Spleen (tissue), 11 donors: ENCODE measurements around the gene ASZ1. TPM values are rescaled to one million over a fixed set of nuclear protein-coding genes. Genes with fewer than 3 reads are reported as not detected.

Experiments used
- DNase-seq: peaks from one replicate; pipeline ENCODE4 v3.0.0-alpha.2; 2020
- H3K27ac ChIP-seq, 8 donors: fragments of 200-600 bp; sonication (generic) in 7 of 8; 1 replicate in 4 of 8; 2 replicates in 4 of 8; pipeline versions ENCODE4 v1.5.0 to v1.8.0; 2016 to 2021; ENCODE audit warnings: inconsistent platforms in 4 of 8, mild to moderate bottlenecking in 4 of 8, moderate library complexity in 1 of 8
- H3K27me3 ChIP-seq, 7 donors: fragments of 200-600 bp; sonication (generic) in 6 of 7; replicated peaks in 1 of 7; 1 replicate in 4 of 7; 2 replicates in 3 of 7; pipeline versions ENCODE4 v1.5.0 to v1.8.0; 2016 to 2021; ENCODE audit warnings: inconsistent platforms in 3 of 7, mild to moderate bottlenecking in 1 of 7
- H3K36me3 ChIP-seq, 6 donors: fragments of 200-600 bp; sonication (generic) in 5 of 6; 1 replicate in 4 of 6; 2 replicates in 2 of 6; pipeline versions ENCODE4 v1.5.0 to v1.8.0; 2016 to 2021; ENCODE audit warnings: inconsistent platforms in 2 of 6
- H3K4me1 ChIP-seq, 6 donors: fragments of 200-600 bp; sonication (generic) in 5 of 6; 1 replicate in 3 of 6; 2 replicates in 3 of 6; pipeline versions ENCODE4 v1.5.0 to v1.8.0; 2016 to 2021; ENCODE audit warnings: inconsistent platforms in 3 of 6
- H3K4me3 ChIP-seq, 8 donors: fragments of 200-600 bp; sonication (generic) in 7 of 8; 1 replicate in 4 of 8; 2 replicates in 4 of 8; pipeline versions ENCODE4 v1.5.0 to v1.8.0; 2016 to 2021; ENCODE audit warnings: inconsistent platforms in 4 of 8, mild to moderate bottlenecking in 4 of 8, moderate library complexity in 2 of 8
- H3K9me3 ChIP-seq, 8 donors: fragments of 200-600 bp; sonication (generic) in 7 of 8; 1 replicate in 4 of 8; 2 replicates in 4 of 8; pipeline versions ENCODE4 v1.5.0 to v1.8.0; 2016 to 2021; ENCODE audit warnings: inconsistent platforms in 4 of 8
- POLR2A ChIP-seq, 3 donors: fragments of 450-650 bp; IDR thresholded peaks; one replicate each; pipeline ENCODE4 v1.5.1; 2017; ENCODE audit warnings: antibody characterized with exemption in 3 of 3, mild to moderate bottlenecking in 1 of 3
- POLR2AphosphoS5 ChIP-seq, 3 donors: sonication (generic); formaldehyde crosslinking; IDR thresholded peaks; one replicate each; pipeline ENCODE4 v1.5.1; 2017; ENCODE audit warnings: antibody characterized with exemption in 3 of 3
- WGBS, 5 donors: extraction: QIAGEN DNeasy Blood & Tissue Kit in 3 of 5; methylation state at CpG; one replicate each; pipeline versions ENCODE4 v1.1.5 to v1.1.7; 2013 to 2018; 5-methylcytosine and 5-hydroxymethylcytosine counted together
- intact Hi-C: fragments of 100-400 bp; cut with DNase I; formaldehyde crosslinking; loops from one replicate; pipeline ENCODE4 v1.15.0; 2023; ENCODE audit warnings: low total_unique reads
- polyA plus RNA-seq, 3 donors: library from polyadenylated mRNA; stranded (reverse); fragments of 200-250 nt; gene quantifications; one replicate each; pipeline ENCODE4 v1.2.1, GENCODE V29; 2013
- total RNA-seq, 7 donors: library from RNA; depleted of rRNA in 3 of 7; stranded (reverse); fragments of >200 nt in 3 of 7; fragmentation: NEBNext Ultra II Directional in 4 of 7; extraction: Animal tissue kit (Norgen Biotek cat#: 25700) in 4 of 7; gene quantifications; one replicate each; pipeline versions ENCODE4 v1.1.0 to v1.2.1, GENCODE V29; 2016 to 2021
- TF ChIP-seq, protein P1 (sequence below), 11 experiments: fragments of 200-600 bp in 7 of 11; fragments of 450-650 bp in 4 of 11; sonication (generic) in 4 of 11; IDR thresholded peaks in 8 of 11; conservative IDR thresholded peaks in 3 of 11; 1 replicate in 7 of 11; 2 replicates in 4 of 11; pipeline versions ENCODE4 v1.4.0 to v1.8.0; 2016 to 2021; ENCODE audit warnings: antibody characterized with exemption in 11 of 11, inconsistent platforms in 4 of 11, mild to moderate bottlenecking in 1 of 11
- donor health status: healthy with polysubstance abuse.
- donor health status: DM: no; HTN: no; CAD: no; lungs with moderate emphysema.
- donor health status: DM: no; HTN: no; CAD: no.
- donor health status: Bipolar disorder and iron deficiency.
- donor health status: healthy.
- donor health status: DM: no; HTN: no; CAD: no.
- donor health status: DM: yes; HTN: yes; CAD: no.

Gene ASZ1
- total and polyA plus RNA-seq, 10 donors, result not detected

DNA sequence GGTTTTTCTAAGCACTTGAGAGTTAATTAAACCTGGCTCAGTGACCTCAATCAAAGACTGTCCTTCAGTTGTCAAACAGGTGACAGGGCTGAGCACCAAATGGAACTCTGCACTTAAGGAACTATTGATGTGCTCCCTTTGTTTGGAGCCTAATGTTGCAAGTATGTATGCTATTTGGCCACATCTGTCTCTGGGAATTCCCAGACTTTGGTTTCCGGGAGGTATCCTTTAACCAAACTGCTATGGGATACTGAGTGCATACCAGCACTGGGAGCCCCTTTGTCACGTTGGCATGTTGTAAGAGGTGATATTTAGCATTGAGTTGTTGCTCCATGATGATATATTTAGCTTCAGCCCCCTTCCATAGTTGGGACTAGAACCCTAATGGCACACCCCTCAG lies 25.2 kb downstream of the ASZ1 start:
- intact Hi-C loops, result loop anchor here (10.0 kb wide), 1 partner anchor 313 kb away; no protein-coding TSS in a partner anchor
- TF ChIP-seq POLR2A (IDR thresholded peaks at IDR 0.05) (no peak), POLR2AphosphoS5 (IDR thresholded peaks at IDR 0.05) (no peak)
- TF ChIP-seq, protein P1, sequence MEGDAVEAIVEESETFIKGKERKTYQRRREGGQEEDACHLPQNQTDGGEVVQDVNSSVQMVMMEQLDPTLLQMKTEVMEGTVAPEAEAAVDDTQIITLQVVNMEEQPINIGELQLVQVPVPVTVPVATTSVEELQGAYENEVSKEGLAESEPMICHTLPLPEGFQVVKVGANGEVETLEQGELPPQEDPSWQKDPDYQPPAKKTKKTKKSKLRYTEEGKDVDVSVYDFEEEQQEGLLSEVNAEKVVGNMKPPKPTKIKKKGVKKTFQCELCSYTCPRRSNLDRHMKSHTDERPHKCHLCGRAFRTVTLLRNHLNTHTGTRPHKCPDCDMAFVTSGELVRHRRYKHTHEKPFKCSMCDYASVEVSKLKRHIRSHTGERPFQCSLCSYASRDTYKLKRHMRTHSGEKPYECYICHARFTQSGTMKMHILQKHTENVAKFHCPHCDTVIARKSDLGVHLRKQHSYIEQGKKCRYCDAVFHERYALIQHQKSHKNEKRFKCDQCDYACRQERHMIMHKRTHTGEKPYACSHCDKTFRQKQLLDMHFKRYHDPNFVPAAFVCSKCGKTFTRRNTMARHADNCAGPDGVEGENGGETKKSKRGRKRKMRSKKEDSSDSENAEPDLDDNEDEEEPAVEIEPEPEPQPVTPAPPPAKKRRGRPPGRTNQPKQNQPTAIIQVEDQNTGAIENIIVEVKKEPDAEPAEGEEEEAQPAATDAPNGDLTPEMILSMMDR (IDR thresholded peaks at IDR 0.05 in 8 of 11, conservative IDR thresholded peaks at IDR 0.05 in 3 of 11), result no peak
- 58 to 69% (median 63%) methylated on average over 2 of the region's 2 CpGs for WGBS, 5 donors

DNA sequence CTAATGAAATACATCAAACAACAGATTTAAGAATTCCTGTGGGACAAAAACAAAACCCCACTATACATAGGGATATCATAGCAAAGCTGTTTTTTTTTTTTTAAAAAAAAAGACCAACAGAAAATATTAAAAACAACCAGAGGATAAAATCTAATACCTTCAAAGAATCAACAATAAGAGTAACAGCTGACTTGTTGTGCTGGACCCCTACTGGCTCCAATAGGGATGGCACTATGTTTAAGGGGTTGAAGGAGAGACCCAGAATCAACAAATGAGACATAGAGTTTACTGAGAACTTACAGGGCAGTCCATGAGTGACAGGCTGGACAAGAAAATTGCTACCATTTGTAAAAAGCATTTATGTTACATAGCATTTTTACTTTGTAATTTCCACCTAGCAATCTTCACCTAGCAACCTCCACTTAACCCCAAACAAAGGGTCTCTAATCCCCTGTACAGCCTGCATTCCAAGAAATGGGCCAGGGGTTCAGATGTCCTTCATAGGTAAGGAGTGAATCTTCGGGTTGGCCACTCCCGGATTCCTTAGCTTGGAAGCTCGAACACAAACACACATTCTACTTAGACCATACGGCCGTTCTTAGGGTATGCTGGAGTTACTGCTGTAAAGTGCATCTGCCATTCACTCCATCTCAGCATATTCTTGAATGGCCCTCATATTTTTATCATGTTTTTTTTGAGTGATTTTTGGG lies 25.8 kb downstream of the ASZ1 start:
- WGBS, 5 donors, result 79 to 92% (median 89%) methylated on average over 5 of the region's 5 CpGs
- intact Hi-C loops, result loop anchor here (10.0 kb wide), 1 partner anchor 313 kb away; no protein-coding TSS in a partner anchor
- H3K27me3 ChIP-seq, result no peaks in the 10 kb centered on the region

More for the DNA sequence above, 25.2 kb downstream of the ASZ1 start:
- Histone ChIP-seq H3K4me1 (no peaks in the 10 kb centered on the region), H3K27ac (no peak overlapping the region), H3K27me3 (no peaks in the 10 kb centered on the region), H3K36me3 (no peaks in the 10 kb centered on the region), H3K4me3 (no peak overlapping the region), H3K9me3 (no peaks in the 10 kb centered on the region)
- no peak for DNase-seq

DNA sequence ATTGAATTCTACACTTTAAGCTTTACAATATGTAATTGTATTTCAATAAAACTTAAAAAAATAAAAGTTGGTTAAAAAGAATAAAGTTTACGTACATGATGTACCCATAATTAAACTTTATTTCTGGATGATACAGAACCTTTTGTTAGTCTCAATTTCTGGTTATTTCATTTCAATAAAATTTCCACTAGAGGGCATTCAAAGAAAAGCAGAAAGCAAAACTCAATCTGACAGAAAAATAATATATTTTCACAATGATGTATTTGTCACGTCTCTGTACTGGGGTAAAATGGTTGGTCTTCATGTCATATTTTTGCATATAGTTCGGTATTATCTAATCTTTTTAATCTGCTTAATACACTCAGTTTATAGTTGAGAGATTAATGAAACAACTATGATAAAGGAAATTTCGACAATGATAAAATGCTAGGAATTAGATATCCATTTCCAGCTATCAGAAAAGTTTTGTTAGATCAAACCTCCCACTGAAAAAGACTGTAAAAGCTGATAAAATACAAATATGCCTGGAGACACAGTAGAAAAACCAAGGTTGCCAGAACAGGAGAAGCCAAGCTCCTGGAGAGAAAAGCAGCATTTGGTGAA lies 27.4 kb downstream of the ASZ1 start:
- intact Hi-C loops, result loop anchor here (10.0 kb wide), 1 partner anchor 315 kb away; no protein-coding TSS in a partner anchor
- Histone ChIP-seq H3K36me3 (no peaks in the 10 kb centered on the region), H3K9me3 (no peaks in the 10 kb centered on the region), H3K27me3 (no peaks in the 10 kb centered on the region), H3K4me1 (no peaks in the 10 kb centered on the region), H3K27ac (no peak overlapping the region), H3K4me3 (no peak overlapping the region)
- no peak for DNase-seq
- WGBS, 5 donors, result 46 to 61% (median 53%) methylated on average over 4 of the region's 4 CpGs
- TF ChIP-seq, protein P1 (IDR thresholded peaks at IDR 0.05 in 8 of 11, conservative IDR thresholded peaks at IDR 0.05 in 3 of 11), result peak in 3 of 11 experiments; percentile 21 to 24 (median 21)
- TF ChIP-seq POLR2AphosphoS5 (IDR thresholded peaks at IDR 0.05) (no peak), POLR2A (IDR thresholded peaks at IDR 0.05) (no peak)

More for the DNA sequence above, 25.8 kb downstream of the ASZ1 start:
- no peak for DNase-seq
- Histone ChIP-seq H3K9me3 (no peaks in the 10 kb centered on the region), H3K4me3 (no peak overlapping the region), H3K36me3 (no peaks in the 10 kb centered on the region), H3K4me1 (no peaks in the 10 kb centered on the region), H3K27ac (no peak overlapping the region)
- TF ChIP-seq POLR2A (IDR thresholded peaks at IDR 0.05) (no peak), POLR2AphosphoS5 (IDR thresholded peaks at IDR 0.05) (no peak)
- TF ChIP-seq, protein P1 (IDR thresholded peaks at IDR 0.05 in 8 of 11, conservative IDR thresholded peaks at IDR 0.05 in 3 of 11), result no peak

DNA sequence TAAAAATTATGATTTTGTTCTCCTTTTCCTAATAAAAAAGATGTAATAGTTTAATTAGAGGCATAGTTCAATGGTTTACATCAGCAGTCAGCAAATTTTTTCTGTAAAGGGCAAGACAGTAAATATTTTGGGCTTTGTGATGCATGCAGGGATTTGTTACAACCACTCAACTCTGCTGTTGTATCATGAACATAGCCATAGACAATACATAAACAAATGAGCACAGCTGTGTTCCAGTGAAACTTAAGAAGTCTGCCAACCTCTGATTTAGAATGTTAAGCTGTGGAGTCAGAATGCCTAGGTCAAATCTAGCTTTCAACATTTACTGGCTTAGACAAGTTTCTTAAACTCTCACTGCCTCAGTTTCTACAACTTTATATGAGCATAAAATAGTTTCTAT lies 31.6 kb downstream of the ASZ1 start:
- no peak for DNase-seq
- intact Hi-C loops, result no loop called here
- H3K4me1 ChIP-seq, result no peaks in the 10 kb centered on the region

More for the DNA sequence above, 31.6 kb downstream of the ASZ1 start:
- Histone ChIP-seq H3K27ac (no peak overlapping the region), H3K27me3 (no peaks in the 10 kb centered on the region), H3K4me3 (no peak overlapping the region), H3K36me3 (no peaks in the 10 kb centered on the region), H3K9me3 (peaks cover 0 to 2% (median 0%) of the 10 kb centered on the region in 8 donors)
- TF ChIP-seq, protein P1 (IDR thresholded peaks at IDR 0.05 in 8 of 11, conservative IDR thresholded peaks at IDR 0.05 in 3 of 11), result no peak
- TF ChIP-seq POLR2A (IDR thresholded peaks at IDR 0.05), result no peak
- no peak for TF ChIP-seq POLR2AphosphoS5 (IDR thresholded peaks at IDR 0.05)
